GM21737 (cell line): Measurements from ENCODE around the gene ARHGEF38.

Experiments used
- ATAC-seq: cut with Tn5 transposase; IDR thresholded peaks from one replicate; pipeline ENCODE4 v1.9.1; 2021; ENCODE audit warnings: mild to moderate bottlenecking, moderate library complexity; ENCODE audit not compliant: unreplicated experiment

ARHGEF38 gene

GRCh38 chr4:105558277-105558676 is 5.9 kb downstream of the ARHGEF38 start:
- no peak for ATAC-seq

GRCh38 chr4:105560421-105560848 is 8.0 kb downstream of the ARHGEF38 start:
- ATAC-seq: no peak

- no peak for ATAC-seq
These were observed 10.9 kb downstream of the ARHGEF38 start for GRCh38 chr4:105563352-105563751.

- ATAC-seq: no peak
These were observed 16.2 kb downstream of the ARHGEF38 start for GRCh38 chr4:105568584-105568983.

- ATAC-seq: no peak
These were observed 16.8 kb downstream of the ARHGEF38 start for GRCh38 chr4:105569057-105569865.

- no peak for ATAC-seq
These were observed 17.4 kb downstream of the ARHGEF38 start for GRCh38 chr4:105569866-105570236.

- no peak for ATAC-seq
These were observed 19.9 kb downstream of the ARHGEF38 start for GRCh38 chr4:105572296-105572695.

- no peak for ATAC-seq
These were observed 34.4 kb downstream of the ARHGEF38 start for GRCh38 chr4:105586638-105587328.

GRCh38 chr4:105587841-105588240 is 35.4 kb downstream of the ARHGEF38 start:
- no peak for ATAC-seq

- ATAC-seq: no peak
These were observed 35.8 kb downstream of the ARHGEF38 start for GRCh38 chr4:105588252-105588651.

- ATAC-seq: no peak
These were observed 39.2 kb downstream of the ARHGEF38 start for GRCh38 chr4:105591573-105591972.

GRCh38 chr4:105594099-105595010 is 41.9 kb downstream of the ARHGEF38 start:
- peak; percentile 92 for ATAC-seq

- no peak for ATAC-seq
These were observed 44.3 kb downstream of the ARHGEF38 start for GRCh38 chr4:105596684-105597083.

GRCh38 chr4:105598052-105598451 is 45.6 kb downstream of the ARHGEF38 start:
- ATAC-seq: no peak

- no peak for ATAC-seq
These were observed 46.4 kb downstream of the ARHGEF38 start for GRCh38 chr4:105598787-105599186.

- ATAC-seq: no peak
These were observed 47.1 kb downstream of the ARHGEF38 start for GRCh38 chr4:105599482-105599881.

GRCh38 chr4:105599932-105600655 is 47.7 kb downstream of the ARHGEF38 start:
- no peak for ATAC-seq

- no peak for ATAC-seq
These were observed 48.5 kb downstream of the ARHGEF38 start for GRCh38 chr4:105600951-105601350.

- ATAC-seq: no peak
These were observed 49.0 kb downstream of the ARHGEF38 start for GRCh38 chr4:105601406-105601805.

- no peak for ATAC-seq
These were observed 50.7 kb downstream of the ARHGEF38 start for GRCh38 chr4:105603158-105603557.

- ATAC-seq: no peak
These were observed 53.1 kb downstream of the ARHGEF38 start for GRCh38 chr4:105605493-105605892.
